GM19468 (cell line): Measurements from ENCODE around the gene PPP1R13B.

Source experiments
- ATAC-seq: cut with Tn5 transposase; IDR thresholded peaks from one replicate; pipeline ENCODE4 v1.9.1; 2021; ENCODE audit warnings: mild to moderate bottlenecking, moderate library complexity, moderate number of reproducible peaks; ENCODE audit not compliant: unreplicated experiment; ENCODE audit errors: extremely low read depth

PPP1R13B gene

GRCh38 chr14:103880348-103881267 lies 33.2 kb upstream of the PPP1R13B start:
- ATAC-seq: no peak

GRCh38 chr14:103879570-103880347 lies 32.4 kb upstream of the PPP1R13B start:
- ATAC-seq: no peak

DNA sequence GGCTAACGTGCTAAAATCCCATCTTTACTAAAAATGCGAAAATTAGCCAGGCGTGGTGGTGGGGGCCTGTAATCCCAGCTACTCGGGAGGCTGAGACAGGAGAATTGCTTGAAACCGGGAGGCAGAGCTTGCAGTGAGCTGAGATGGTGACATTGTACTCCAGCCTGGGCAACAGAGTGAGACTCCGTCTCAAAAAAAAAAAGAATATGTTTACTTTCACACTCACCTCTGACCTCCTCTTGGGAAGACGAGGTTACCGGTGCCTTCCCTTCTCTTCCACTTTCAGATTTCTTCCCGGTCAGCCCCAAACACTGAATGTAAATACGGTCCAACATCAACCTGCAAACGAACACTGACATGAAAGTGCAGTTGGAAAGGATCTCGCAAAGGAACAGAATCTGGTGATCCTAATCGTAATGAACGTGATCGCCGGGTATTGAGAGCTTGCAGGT lies 31.8 kb upstream of the PPP1R13B start:
- no peak for ATAC-seq

- ATAC-seq: no peak
Measured at GRCh38 chr14:103878180-103878579, 30.8 kb upstream of the PPP1R13B start.

DNA sequence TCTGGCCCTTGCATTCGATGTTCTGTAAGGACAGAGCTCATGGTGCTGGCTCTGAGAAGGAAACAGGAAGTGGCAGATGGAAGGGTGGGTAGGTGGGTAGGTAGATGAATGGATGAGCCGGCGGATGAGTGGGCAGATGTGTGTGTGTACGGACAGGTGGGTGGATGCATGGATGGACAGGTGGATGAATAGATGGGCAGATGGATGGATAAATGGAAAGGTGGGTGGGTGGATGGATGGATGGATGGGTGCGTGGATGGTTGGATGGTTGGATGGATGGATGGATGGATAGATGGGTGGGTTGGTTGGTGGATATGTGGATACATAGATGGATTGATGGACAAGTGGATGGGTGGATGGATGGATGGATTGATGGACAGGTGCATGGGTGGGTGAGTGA lies 27.6 kb upstream of the PPP1R13B start:
- ATAC-seq: no peak

DNA sequence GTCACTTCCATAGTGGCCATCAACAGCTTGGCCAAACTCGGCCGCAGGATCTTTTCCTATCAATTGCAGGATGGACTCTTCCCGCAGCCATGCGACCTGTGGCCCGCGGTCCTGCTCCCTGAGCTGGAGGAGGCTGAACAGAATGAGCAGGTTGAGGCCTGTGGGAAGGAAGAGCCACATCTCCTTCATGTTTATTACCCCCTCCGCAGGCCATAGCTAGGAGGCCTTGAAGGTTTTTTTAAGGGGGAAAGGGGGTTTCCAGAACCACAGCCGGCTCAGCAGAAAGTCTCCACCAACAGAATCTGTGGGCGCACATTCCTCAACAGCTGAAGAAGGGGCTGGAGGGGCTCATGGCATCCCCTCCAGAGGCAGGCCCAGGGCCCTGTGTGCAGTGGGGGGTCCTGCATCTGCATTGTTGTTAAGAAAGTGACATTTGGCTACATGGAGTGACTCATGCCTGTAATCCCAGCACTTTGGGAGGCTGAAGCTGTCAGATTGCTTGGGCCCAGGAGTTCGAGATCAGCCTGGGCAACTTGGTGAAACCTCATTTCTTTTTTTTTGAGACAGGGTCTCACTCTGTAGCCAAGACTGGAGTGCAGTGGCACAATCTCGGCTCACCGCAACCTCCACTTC lies 25.2 kb upstream of the PPP1R13B start:
- no peak for ATAC-seq

- peak; percentile 67 for ATAC-seq
Measured at GRCh38 chr14:103871596-103872480, 24.5 kb upstream of the PPP1R13B start.

GRCh38 chr14:103870891-103871595 lies 23.7 kb upstream of the PPP1R13B start:
- no peak for ATAC-seq

GRCh38 chr14:103870144-103870876 lies 22.9 kb upstream of the PPP1R13B start:
- no peak for ATAC-seq

GRCh38 chr14:103869406-103870143 lies 22.2 kb upstream of the PPP1R13B start:
- ATAC-seq: no peak

- no peak for ATAC-seq
Measured at GRCh38 chr14:103868242-103868897, 21.0 kb upstream of the PPP1R13B start.

- no peak for ATAC-seq
Measured at GRCh38 chr14:103867523-103867953, 20.2 kb upstream of the PPP1R13B start.

DNA sequence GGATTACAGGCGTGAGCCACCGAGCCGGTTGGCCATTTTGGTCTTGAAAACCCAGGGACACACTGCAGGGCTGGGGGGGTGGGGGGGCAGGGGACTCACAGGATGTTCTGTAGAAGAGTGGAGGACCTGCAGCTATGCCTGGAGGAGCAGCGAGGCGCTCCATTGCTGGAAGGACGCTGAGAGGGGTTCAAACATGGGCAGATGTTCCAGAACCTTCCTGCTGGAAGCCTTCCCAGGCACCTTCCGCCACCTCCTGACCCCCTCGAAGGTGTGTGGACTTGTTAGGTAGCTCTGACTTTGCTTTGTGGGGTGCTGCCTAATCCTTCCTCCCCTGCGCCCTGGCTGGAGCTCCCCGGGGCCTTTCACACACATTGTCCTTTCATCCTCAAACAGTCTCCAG lies 19.6 kb upstream of the PPP1R13B start:
- ATAC-seq: no peak

- ATAC-seq: no peak
Measured at GRCh38 chr14:103863245-103863644, 15.9 kb upstream of the PPP1R13B start.

DNA sequence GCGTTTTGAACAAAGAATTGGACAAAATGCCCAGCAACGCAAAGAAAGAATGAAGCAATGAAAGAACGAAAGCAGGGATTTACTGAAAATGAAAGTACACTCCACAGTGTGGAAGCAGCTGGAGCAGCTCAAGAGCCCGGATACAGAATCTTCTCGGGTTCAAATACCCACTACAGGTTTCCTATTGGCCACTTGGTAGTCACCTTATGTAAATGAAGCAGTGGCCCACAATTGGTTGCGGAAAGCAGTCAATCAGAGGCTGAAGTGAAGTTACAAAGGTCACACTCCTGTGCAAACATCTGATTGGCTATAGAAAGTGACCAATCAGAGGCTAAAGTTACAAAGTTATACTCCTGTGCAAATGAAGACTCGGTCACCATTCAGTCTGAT lies 15.0 kb upstream of the PPP1R13B start:
- ATAC-seq: no peak

DNA sequence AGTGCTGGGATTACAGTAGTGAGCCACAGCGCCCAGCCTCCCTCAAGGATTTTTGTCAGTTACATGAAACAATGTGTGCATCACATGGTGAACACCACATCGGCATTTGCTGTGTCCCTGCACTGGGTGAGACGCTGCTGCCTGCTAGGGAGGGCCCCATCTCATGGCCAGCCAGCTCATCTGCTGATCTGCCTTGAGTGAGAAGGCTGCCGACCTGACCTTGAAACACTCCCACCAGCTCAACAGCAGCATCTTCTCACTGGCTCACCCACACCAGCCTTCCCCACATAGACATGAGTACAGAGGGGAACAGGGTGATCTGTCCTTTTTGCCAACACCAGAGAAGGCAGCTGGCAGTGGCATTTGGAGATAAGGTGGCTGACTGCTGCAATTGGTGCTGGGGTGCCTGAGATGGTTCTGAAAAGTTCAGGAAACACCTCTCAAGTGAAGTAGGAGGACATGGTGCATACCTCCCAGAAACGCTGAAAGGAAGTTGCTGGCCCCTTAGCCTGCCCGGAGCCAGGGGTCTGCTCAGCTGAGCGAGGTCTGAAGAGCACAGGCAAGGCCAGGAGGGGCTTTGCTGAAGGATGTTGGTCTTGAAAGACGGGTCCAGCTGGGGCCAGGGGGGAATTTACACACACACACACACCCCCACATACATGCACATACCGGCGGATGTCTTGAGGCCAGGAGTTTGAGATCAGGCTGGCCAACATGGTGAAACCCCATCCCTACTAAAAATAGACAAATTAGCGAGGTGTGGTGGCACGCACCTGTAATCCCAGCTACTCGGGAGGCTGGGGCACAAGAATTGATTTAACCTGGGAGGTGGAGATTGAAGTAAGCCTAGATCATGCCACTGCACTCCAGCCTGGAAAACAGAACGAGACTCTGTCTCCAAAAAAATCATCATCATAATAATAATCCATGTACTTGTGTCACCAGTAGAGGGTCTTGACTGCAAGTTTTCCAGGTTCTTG lies 14.3 kb upstream of the PPP1R13B start:
- ATAC-seq: no peak
